Caco-2 (cell line): ENCODE data around the gene BRD3OS. TPM values are rescaled to one million over a fixed set of nuclear protein-coding genes. Genes with fewer than 3 reads are reported as not detected.

Experiments used
- BruUV-seq: library from RNA; stranded (reverse); fragments of 400-500 nt; replicated peaks from 2 replicates; lab custom pipeline; 2021; lab: Mats Ljungman, UMichigan
- CTCF ChIA-PET: fragments of 300-600 bp; sonication (Branson Sonifier 250); formaldehyde crosslinking; loops from one replicate; lab custom pipeline; 2022; ENCODE audit warnings: antibody characterized with exemption; lab: Charles Lee
- POLR2A ChIA-PET: fragments of 300-600 bp; sonication (Branson Sonifier 250); formaldehyde crosslinking; loops from one replicate; lab custom pipeline; 2022; ENCODE audit warnings: antibody characterized with exemption; lab: Charles Lee
- DNase-seq, 2 experiments: peaks; one replicate each; pipeline versions ENCODE4 v3.0.0 to v3.0.0-alpha.2; 2020 to 2022
- H3K27me3 ChIP-seq: replicated peaks from 2 replicates; pipeline ENCODE4 v1.6.0; 2011; ENCODE audit warnings: low read length; ENCODE audit not compliant: control insufficient read depth, insufficient read depth
- H3K36me3 ChIP-seq: 2 replicates; pipeline ENCODE4 v1.5.1; 2011; ENCODE audit warnings: low read length; ENCODE audit not compliant: control insufficient read depth, insufficient read depth
- H3K4me1 ChIP-seq: fragments of 250-450 bp; sonication (Bioruptor Pico); 2 replicates; pipeline ENCODE4 v1.5.1; 2020; ENCODE audit warnings: mild to moderate bottlenecking
- H3K4me3 ChIP-seq: 2 replicates; pipeline ENCODE4 v1.5.1; 2011; ENCODE audit warnings: low read depth, mild to moderate bottlenecking, control low read depth, low read length
- H3K9me3 ChIP-seq: fragments of 250-450 bp; sonication (Bioruptor Pico); 2 replicates; pipeline ENCODE4 v1.5.1; 2020; ENCODE audit warnings: mild to moderate bottlenecking, moderate library complexity
- H3K27ac Mint-ChIP-seq: one replicate; pipeline ENCODE4 v1.8.0; 2022; ENCODE audit warnings: mixed read lengths; ENCODE audit not compliant: unreplicated experiment
- H3K27me3 Mint-ChIP-seq: one replicate; pipeline ENCODE4 v1.8.0; 2022; ENCODE audit warnings: mixed read lengths; ENCODE audit not compliant: insufficient read depth, unreplicated experiment
- H3K36me3 Mint-ChIP-seq: one replicate; pipeline ENCODE4 v1.8.0; 2022; ENCODE audit warnings: mild to moderate bottlenecking, mixed read lengths; ENCODE audit not compliant: insufficient read depth, unreplicated experiment
- H3K4me1 Mint-ChIP-seq: one replicate; pipeline ENCODE4 v1.8.0; 2022; ENCODE audit warnings: low read depth, mixed read lengths; ENCODE audit not compliant: unreplicated experiment
- H3K4me3 Mint-ChIP-seq: one replicate; pipeline ENCODE4 v1.8.0; 2022; ENCODE audit warnings: mild to moderate bottlenecking, moderate library complexity, mixed read lengths; ENCODE audit not compliant: unreplicated experiment
- H3K9me3 Mint-ChIP-seq: one replicate; pipeline ENCODE4 v1.8.0; 2022; ENCODE audit warnings: mixed read lengths; ENCODE audit not compliant: unreplicated experiment
- intact Hi-C: fragments of 100-400 bp; cut with micrococcal nuclease; formaldehyde crosslinking; loops from one replicate; pipeline ENCODE4 v1.10.0; 2022; ENCODE audit not compliant: unreplicated experiment
- total RNA-seq: library from RNA; stranded (reverse); gene quantifications from 2 replicates; pipeline ENCODE4 v1.2.3, GENCODE V29; 2022
- TF ChIP-seq, protein P1 (sequence below), 2 experiments: fragments of 200-600 bp in 1 of 2; IDR thresholded peaks; 1 replicate in 1 of 2; 2 replicates in 1 of 2; pipeline versions ENCODE4 v1.5.1 to v1.8.0; 2011 to 2022; ENCODE audit warnings: antibody characterized with exemption in 1 of 2, control low read depth in 1 of 2, inconsistent platforms in 1 of 2, low read depth in 1 of 2, low read length in 1 of 2, mild to moderate bottlenecking in 1 of 2, moderate library complexity in 1 of 2; ENCODE audit not compliant: insufficient read depth in 1 of 2, severe bottlenecking in 1 of 2, unreplicated experiment in 1 of 2

BRD3OS gene
- total RNA-seq, 1 experiment from 2014 or later: 9.4 TPM

DNA sequence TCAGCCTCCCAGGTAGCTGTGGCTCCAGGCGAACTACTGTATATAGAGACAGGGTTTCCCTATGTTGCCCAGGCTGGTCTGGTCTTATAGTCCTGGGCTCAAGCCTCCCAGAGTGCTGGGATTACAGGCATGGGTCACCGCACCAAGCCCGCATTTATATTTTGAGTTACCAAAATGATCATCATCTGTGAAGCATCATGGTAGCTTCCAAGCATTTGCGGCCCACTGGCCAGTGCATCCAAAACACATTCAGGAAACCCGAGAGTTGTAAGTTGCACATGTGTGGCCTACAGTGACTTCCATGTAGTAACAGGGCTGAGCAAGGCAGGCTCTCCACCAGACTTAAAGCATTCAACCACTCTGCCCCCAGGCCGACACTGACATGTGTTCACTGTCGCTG, 2.3 kb downstream of the BRD3OS start:
- TF ChIP-seq, protein P1, sequence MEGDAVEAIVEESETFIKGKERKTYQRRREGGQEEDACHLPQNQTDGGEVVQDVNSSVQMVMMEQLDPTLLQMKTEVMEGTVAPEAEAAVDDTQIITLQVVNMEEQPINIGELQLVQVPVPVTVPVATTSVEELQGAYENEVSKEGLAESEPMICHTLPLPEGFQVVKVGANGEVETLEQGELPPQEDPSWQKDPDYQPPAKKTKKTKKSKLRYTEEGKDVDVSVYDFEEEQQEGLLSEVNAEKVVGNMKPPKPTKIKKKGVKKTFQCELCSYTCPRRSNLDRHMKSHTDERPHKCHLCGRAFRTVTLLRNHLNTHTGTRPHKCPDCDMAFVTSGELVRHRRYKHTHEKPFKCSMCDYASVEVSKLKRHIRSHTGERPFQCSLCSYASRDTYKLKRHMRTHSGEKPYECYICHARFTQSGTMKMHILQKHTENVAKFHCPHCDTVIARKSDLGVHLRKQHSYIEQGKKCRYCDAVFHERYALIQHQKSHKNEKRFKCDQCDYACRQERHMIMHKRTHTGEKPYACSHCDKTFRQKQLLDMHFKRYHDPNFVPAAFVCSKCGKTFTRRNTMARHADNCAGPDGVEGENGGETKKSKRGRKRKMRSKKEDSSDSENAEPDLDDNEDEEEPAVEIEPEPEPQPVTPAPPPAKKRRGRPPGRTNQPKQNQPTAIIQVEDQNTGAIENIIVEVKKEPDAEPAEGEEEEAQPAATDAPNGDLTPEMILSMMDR (IDR thresholded peaks at IDR 0.05; ENCODE audit: insufficient read depth in 1 of 2, low read depth in 1 of 2, low read length in 1 of 2, severe bottlenecking in 1 of 2, unreplicated experiment in 1 of 2): no peak
- Histone ChIP-seq H3K36me3 (peaks cover 1% of the 10 kb centered on the region; the same call in 1 of the 2 replicates), H3K9me3 (no peaks in the 10 kb centered on the region), H3K27me3 (no peaks in the 10 kb centered on the region), H3K4me1 (0 out of 2 replicates have a peak, but pooled peaks cover 4% of the 10 kb centered on the region), H3K4me3 (no peak overlapping the region)
- ChIA-PET CTCF (no interaction called here), POLR2A (no interaction called here)
- Mint-ChIP-seq H3K9me3 (no peaks in the 10 kb centered on the region), H3K27ac (no peak overlapping the region), H3K4me1 (no peaks in the 10 kb centered on the region), H3K4me3 (no peak overlapping the region), H3K27me3 (no peaks in the 10 kb centered on the region), H3K36me3 (peaks cover 34% of the 10 kb centered on the region)
- no peak for DNase-seq
- intact Hi-C loops: no loop called here
- BruUV-seq: no TSS peak

DNA sequence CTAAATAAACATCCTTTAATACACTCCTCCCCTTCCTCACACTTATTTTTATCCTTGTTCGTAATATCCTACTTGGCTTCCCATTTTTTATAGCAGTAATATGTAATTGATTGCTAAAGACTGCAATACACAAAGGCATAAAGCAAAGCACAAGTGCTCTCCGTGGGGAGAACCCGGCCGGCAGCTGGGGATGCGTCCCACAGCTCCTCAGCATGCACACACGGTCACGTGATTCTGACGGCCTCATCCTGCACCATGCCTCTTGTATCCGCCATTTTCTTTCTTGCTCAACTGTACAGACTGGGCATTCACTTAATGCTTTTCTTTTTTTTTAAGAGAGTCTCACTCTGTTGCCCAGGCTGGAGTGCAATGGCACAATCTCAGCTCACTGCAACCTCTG, 2.8 kb downstream of the BRD3OS start:
- CTCF ChIA-PET: no interaction called here
- no peak for DNase-seq
- Histone ChIP-seq H3K27me3 (no peaks in the 10 kb centered on the region), H3K9me3 (no peaks in the 10 kb centered on the region), H3K36me3 (peaks cover 1% of the 10 kb centered on the region; the same call in 1 of the 2 replicates), H3K4me1 (0 out of 2 replicates have a peak, but pooled peaks cover 4% of the 10 kb centered on the region), H3K4me3 (no peak overlapping the region)
- no peaks in the 10 kb centered on the region for H3K4me1 Mint-ChIP-seq
- no peak overlapping the region for H3K27ac Mint-ChIP-seq
- H3K27me3 Mint-ChIP-seq: no peaks in the 10 kb centered on the region
- TF ChIP-seq, protein P1 (IDR thresholded peaks at IDR 0.05; ENCODE audit: insufficient read depth in 1 of 2, low read depth in 1 of 2, low read length in 1 of 2, severe bottlenecking in 1 of 2, unreplicated experiment in 1 of 2): no peak
- no peaks in the 10 kb centered on the region for H3K9me3 Mint-ChIP-seq
- BruUV-seq: no TSS peak
- no peak overlapping the region for H3K4me3 Mint-ChIP-seq
- intact Hi-C loops: no loop called here
- peaks cover 39% of the 10 kb centered on the region for H3K36me3 Mint-ChIP-seq
- POLR2A ChIA-PET: no interaction called here

DNA sequence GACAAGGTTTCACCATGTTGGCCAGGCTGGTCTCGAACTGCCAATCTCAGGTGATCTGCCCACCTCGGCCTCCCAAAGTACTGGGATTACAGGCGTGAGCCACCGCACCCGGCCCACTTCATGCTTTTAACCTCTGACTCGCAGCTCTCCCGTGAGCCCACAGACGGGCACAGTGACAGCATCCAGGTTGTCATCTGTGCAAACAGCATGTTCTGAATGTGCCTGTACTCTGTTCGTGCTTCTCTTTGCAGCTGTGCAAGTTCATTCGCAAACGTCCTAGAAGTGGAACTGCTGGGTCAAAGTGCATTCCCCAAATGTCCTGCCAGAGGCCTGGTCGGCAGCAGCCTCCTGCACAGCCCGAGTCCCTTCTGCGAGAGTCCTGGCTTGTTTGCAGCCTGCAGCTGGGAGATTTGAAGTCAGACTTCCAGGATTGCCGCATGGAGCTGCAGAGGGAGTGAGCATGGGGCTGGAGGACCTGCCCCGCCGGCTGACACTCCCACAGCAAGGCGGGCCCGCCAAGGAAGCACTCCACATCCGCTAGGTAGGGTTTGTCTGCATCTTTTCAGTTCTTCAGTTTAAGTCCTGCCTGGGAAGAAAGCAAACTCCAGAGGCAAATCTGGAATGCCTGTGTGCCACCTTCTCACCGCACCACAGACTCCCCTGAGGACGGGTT, 3.4 kb downstream of the BRD3OS start:
- BruUV-seq: no TSS peak

More for the DNA sequence above, 3.4 kb downstream of the BRD3OS start:
- intact Hi-C loops: no loop called here
- H3K4me1 ChIP-seq: 0 out of 2 replicates have a peak, but pooled peaks cover 4% of the 10 kb centered on the region
- Mint-ChIP-seq H3K4me3 (no peak overlapping the region), H3K27me3 (no peaks in the 10 kb centered on the region), H3K9me3 (no peaks in the 10 kb centered on the region), H3K4me1 (no peaks in the 10 kb centered on the region), H3K36me3 (peaks cover 44% of the 10 kb centered on the region), H3K27ac (no peak overlapping the region)
- H3K27me3 ChIP-seq: no peaks in the 10 kb centered on the region
- no peak overlapping the region for H3K4me3 ChIP-seq
- H3K9me3 ChIP-seq: no peaks in the 10 kb centered on the region
- peaks cover 1% of the 10 kb centered on the region; the same call in 1 of the 2 replicates for H3K36me3 ChIP-seq
- TF ChIP-seq, protein P1 (IDR thresholded peaks at IDR 0.05; ENCODE audit: insufficient read depth in 1 of 2, low read depth in 1 of 2, low read length in 1 of 2, severe bottlenecking in 1 of 2, unreplicated experiment in 1 of 2): no peak
- ChIA-PET POLR2A (no interaction called here), CTCF (no interaction called here)
- no peak for DNase-seq
